NCI-H187 (cell line): Measurements from ENCODE around the gene LHX1.

ENCODE experiments used
- DNase-seq, 2 experiments: peaks; one replicate each; lab custom pipeline; 2025; lab: John Stamatoyannopoulos, UW

The LHX1 gene

GRCh38 chr17:36937001-36937958 is at the start of gene LHX1:
LHX1 (plus strand) TSS chr17:36937475; CDS start chr17:36938198, 723 bp downstream.
- DNase-seq = no peak

- peak; percentile 71 to 85 for DNase-seq
These were observed 48.9 kb upstream of the LHX1 start for GRCh38 chr17:36888236-36888951.

- no peak for DNase-seq
These were observed 47.4 kb upstream of the LHX1 start for GRCh38 chr17:36889770-36890349.

- no peak for DNase-seq
These were observed 46.7 kb upstream of the LHX1 start for GRCh38 chr17:36890398-36891168.

- no peak for DNase-seq
These were observed 45.0 kb upstream of the LHX1 start for GRCh38 chr17:36892112-36892838.

GRCh38 chr17:36894177-36894576 is 43.1 kb upstream of the LHX1 start:
- no peak for DNase-seq

GRCh38 chr17:36894925-36895324 is 42.4 kb upstream of the LHX1 start:
- DNase-seq = peak; percentile 18 to 51

- no peak for DNase-seq
These were observed 37.8 kb upstream of the LHX1 start for GRCh38 chr17:36899250-36900159.

- no peak for DNase-seq
These were observed 37.1 kb upstream of the LHX1 start for GRCh38 chr17:36900160-36900512.

- no peak for DNase-seq
These were observed 35.8 kb upstream of the LHX1 start for GRCh38 chr17:36901506-36901905.

GRCh38 chr17:36907407-36907806 is 29.9 kb upstream of the LHX1 start:
- DNase-seq = no peak

GRCh38 chr17:36910513-36910912 is 26.8 kb upstream of the LHX1 start:
- no peak for DNase-seq

GRCh38 chr17:36911001-36911400 is 26.3 kb upstream of the LHX1 start:
- no peak for DNase-seq

- DNase-seq = no peak
These were observed 24.1 kb upstream of the LHX1 start for GRCh38 chr17:36913132-36913531.

GRCh38 chr17:36918211-36918691 is 19.0 kb upstream of the LHX1 start:
- DNase-seq = no peak

- DNase-seq = no peak
These were observed 17.8 kb upstream of the LHX1 start for GRCh38 chr17:36919407-36919968.

GRCh38 chr17:36920032-36921005 is 17.0 kb upstream of the LHX1 start:
- no peak for DNase-seq

GRCh38 chr17:36921095-36921851 is 16.0 kb upstream of the LHX1 start:
- DNase-seq = no peak
